ENCODE data around the gene KLHL8.
"Not testable (repeated sequence)": the region's sequence is repeated elsewhere in the genome, so short reads cannot be mapped to it uniquely, and the experiment has no call there.

KLHL8 gene

GRCh38 chr4:87179751-87180150 lies 40.7 kb downstream of the KLHL8 start:
- no peak for DNase-seq (ENCODE audit: low spot score)

GRCh38 chr4:87174672-87175071 lies 45.7 kb downstream of the KLHL8 start:
- no peak for DNase-seq (ENCODE audit: low spot score)

GRCh38 chr4:87171944-87172343 lies 48.5 kb downstream of the KLHL8 start:
- no peak for DNase-seq (ENCODE audit: low spot score)

- no peak for DNase-seq (ENCODE audit: low spot score)
These were observed 54.0 kb downstream of the KLHL8 start for GRCh38 chr4:87166296-87166854.

GRCh38 chr4:87165892-87166291 lies 54.5 kb downstream of the KLHL8 start:
- no peak for DNase-seq (ENCODE audit: low spot score)

- no peak for DNase-seq (ENCODE audit: low spot score)
These were observed 67.1 kb downstream of the KLHL8 start for GRCh38 chr4:87153078-87153870.

GRCh38 chr4:87152310-87153041 lies 67.9 kb downstream of the KLHL8 start:
- no peak for DNase-seq (ENCODE audit: low spot score)

- DNase-seq (ENCODE audit: low spot score), result no peak
These were observed 68.7 kb downstream of the KLHL8 start for GRCh38 chr4:87151730-87152129.

- peak; percentile 78 for DNase-seq (ENCODE audit: low spot score)
These were observed 69.7 kb downstream of the KLHL8 start for GRCh38 chr4:87150498-87151261.

GRCh38 chr4:87147116-87147515 lies 73.3 kb downstream of the KLHL8 start:
- DNase-seq (ENCODE audit: low spot score), result no peak

- DNase-seq (ENCODE audit: low spot score), result not testable (repeated sequence)
These were observed 74.5 kb downstream of the KLHL8 start for GRCh38 chr4:87145934-87146333.

- no peak for DNase-seq (ENCODE audit: low spot score)
These were observed 76.1 kb downstream of the KLHL8 start for GRCh38 chr4:87144356-87144755.

- no peak for DNase-seq (ENCODE audit: low spot score)
These were observed 79.0 kb downstream of the KLHL8 start for GRCh38 chr4:87141428-87141827.

GRCh38 chr4:87134122-87134521 lies 86.3 kb downstream of the KLHL8 start:
- DNase-seq (ENCODE audit: low spot score), result no peak

- no peak for DNase-seq (ENCODE audit: low spot score)
These were observed 87.2 kb downstream of the KLHL8 start for GRCh38 chr4:87133183-87133582.

- DNase-seq (ENCODE audit: low spot score), result no peak
These were observed 88.4 kb downstream of the KLHL8 start for GRCh38 chr4:87132035-87132434.

GRCh38 chr4:87130985-87131703 lies 89.3 kb downstream of the KLHL8 start:
- no peak for DNase-seq (ENCODE audit: low spot score)

GRCh38 chr4:87129681-87130080 lies 90.7 kb downstream of the KLHL8 start:
- DNase-seq (ENCODE audit: low spot score), result no peak

- no peak for DNase-seq (ENCODE audit: low spot score)
These were observed 92.3 kb downstream of the KLHL8 start for GRCh38 chr4:87128006-87128705.

GRCh38 chr4:87126056-87126455 lies 94.4 kb downstream of the KLHL8 start:
- DNase-seq (ENCODE audit: low spot score), result no peak

GRCh38 chr4:87122252-87122651 lies 98.2 kb downstream of the KLHL8 start:
- DNase-seq (ENCODE audit: low spot score), result no peak
